Measurements from ENCODE around the gene DYRK1A. TPM values are rescaled to one million over a fixed set of nuclear protein-coding genes. Genes with fewer than 3 reads are reported as not detected.

The DYRK1A gene
- total and polyA plus RNA-seq, 2 of the 13 experiments (the other 11 are each of a cell fraction or from before 2014, with no cell fraction given): 24.6 to 34.2 TPM

DNA sequence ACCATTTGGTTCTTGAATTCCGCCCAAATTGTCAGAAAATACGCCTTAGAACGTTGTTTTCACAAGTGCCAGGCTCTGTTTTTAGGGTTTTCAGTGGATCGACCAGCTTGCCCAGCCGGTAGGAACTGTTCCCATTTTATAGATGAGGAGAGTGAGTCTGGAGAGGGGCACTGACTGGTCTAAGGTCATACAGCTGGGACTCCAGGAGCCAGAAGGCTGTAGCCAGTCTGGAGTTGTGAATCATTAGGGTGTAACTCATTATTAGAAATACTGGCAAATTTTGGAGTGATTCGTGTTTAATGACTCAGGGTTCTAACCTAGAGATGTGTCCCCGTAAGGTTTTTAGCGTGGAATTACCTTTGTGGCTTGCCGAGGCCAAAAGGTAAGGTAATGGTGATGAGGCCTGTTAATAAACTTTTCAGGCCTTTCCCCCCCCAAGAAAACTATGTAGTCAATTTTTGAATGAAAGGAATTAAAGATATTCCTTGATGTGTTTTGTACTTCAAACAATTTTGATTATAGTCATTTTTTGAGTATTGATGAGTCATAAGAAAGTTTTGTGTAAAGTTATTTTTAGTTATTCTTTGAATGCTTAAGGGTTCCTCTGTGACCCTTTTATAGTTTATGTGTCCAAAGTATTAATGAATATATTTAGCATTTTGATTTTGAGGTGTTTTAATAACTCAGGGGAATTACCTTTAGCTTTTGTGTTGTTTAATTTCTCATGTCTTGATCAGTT lies 2.1 kb downstream of the DYRK1A start:
- POLR2A ChIA-PET: no interaction called here
- intact Hi-C loops (cut with micrococcal nuclease; ENCODE audit: unreplicated experiment): loop anchor here (5.0 kb wide), 2 partner anchors 146 to 216 kb away; no protein-coding TSS in a partner anchor
- Histone ChIP-seq H3K9me3 (ENCODE audit: low read length) (no peaks in the 10 kb centered on the region), H3K36me3 (replicated peaks in 1 of 2; ENCODE audit: control insufficient read depth in 1 of 2, insufficient read depth in 2 of 2, low read length in 2 of 2) (no peaks in the 10 kb centered on the region), H2AFZ (ENCODE audit: low read length) (no peak overlapping the region), H3K79me2 (ENCODE audit: insufficient read depth, low read length) (peaks cover 72% of the 10 kb centered on the region), H3K27ac (ENCODE audit: extremely low read length, insufficient read depth, low read length) (peak overlapping the region; percentile 53), H3K27me3 (ENCODE audit: control insufficient read depth in 1 of 2, insufficient read depth in 2 of 2, low read length in 2 of 2) (no peaks in the 10 kb centered on the region; a peak in 1 of 5 replicates), H4K20me1 (ENCODE audit: insufficient read depth, low read length) (peaks cover 57% of the 10 kb centered on the region), H3K4me1 (ENCODE audit: insufficient read depth, low read length) (peaks cover 52% of the 10 kb centered on the region), H3K9ac (ENCODE audit: insufficient read depth, low read depth, low read length) (peak overlapping the region; percentile 100), H3K4me2 (ENCODE audit: low read depth, low read length) (peak overlapping the region; percentile 93), H3K4me3 (replicated peaks in 1 of 3; ENCODE audit: insufficient read depth in 1 of 3, low read depth in 2 of 3, low read length in 3 of 3) (peak overlapping the region; percentile 78 to 97 (median 92))
- CTCF ChIA-PET (ENCODE audit: low intra/inter-chr PET ratio, low total read pairs): no interaction called here
- in situ Hi-C loops (cut with HindIII; ENCODE audit: extremely low pct_ligation_motif_present, low pct_unique_long_range_greater_than_20kb): loop anchor here (5.0 kb wide), 1 partner anchor 101 kb away; the partner anchor contains the start of gene VPS26C
- no TSS peak for BruUV-seq (replicated peaks)
- ATAC-seq: no peak
- TF ChIP-seq ZNF569 (CRISPR knock-in tag; IDR thresholded peaks at IDR 0.05; ENCODE audit: borderline replicate concordance) (no peak), ZMYM3 (CRISPR knock-in tag; IDR thresholded peaks at IDR 0.05) (peak; percentile 98), PHF8 (CRISPR knock-in tag; IDR thresholded peaks at IDR 0.05) (0 out of 2 replicates have a peak, but pooled peaks have one; percentile 9), MED1 (CRISPR knock-in tag; IDR thresholded peaks at IDR 0.05) (0 out of 2 replicates have a peak, but pooled peaks have one; percentile 37), ZMYM2 (CRISPR knock-in tag; IDR thresholded peaks at IDR 0.05) (peak; percentile 64; the same call in 1 of the 2 replicates), HDAC2 (CRISPR knock-in tag; IDR thresholded peaks at IDR 0.05) (peak; percentile 27; the same call in 1 of the 2 replicates), CHD4 (IDR thresholded peaks at IDR 0.05; ENCODE audit: borderline replicate concordance, low read length) (peak; percentile 90; the same call in 1 of the 2 replicates), KDM1A (CRISPR knock-in tag; IDR thresholded peaks at IDR 0.05) (peak; percentile 91), RCOR2 (CRISPR knock-in tag; IDR thresholded peaks at IDR 0.05) (peak; percentile 59; the same call in 1 of the 2 replicates), ZFY (CRISPR knock-in tag; IDR thresholded peaks at IDR 0.05) (no peak), ADNP (CRISPR knock-in tag; IDR thresholded peaks at IDR 0.05) (peak; percentile 72; the same call in 1 of the 2 replicates), ZNF629 (CRISPR knock-in tag; conservative IDR thresholded peaks at IDR 0.05) (peak; percentile 99)
- TF ChIP-seq, protein P1, sequence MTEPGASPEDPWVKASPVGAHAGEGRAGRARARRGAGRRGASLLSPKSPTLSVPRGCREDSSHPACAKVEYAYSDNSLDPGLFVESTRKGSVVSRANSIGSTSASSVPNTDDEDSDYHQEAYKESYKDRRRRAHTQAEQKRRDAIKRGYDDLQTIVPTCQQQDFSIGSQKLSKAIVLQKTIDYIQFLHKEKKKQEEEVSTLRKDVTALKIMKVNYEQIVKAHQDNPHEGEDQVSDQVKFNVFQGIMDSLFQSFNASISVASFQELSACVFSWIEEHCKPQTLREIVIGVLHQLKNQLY (CRISPR knock-in tag; IDR thresholded peaks at IDR 0.05): no peak
- TF ChIP-seq, protein P2, sequence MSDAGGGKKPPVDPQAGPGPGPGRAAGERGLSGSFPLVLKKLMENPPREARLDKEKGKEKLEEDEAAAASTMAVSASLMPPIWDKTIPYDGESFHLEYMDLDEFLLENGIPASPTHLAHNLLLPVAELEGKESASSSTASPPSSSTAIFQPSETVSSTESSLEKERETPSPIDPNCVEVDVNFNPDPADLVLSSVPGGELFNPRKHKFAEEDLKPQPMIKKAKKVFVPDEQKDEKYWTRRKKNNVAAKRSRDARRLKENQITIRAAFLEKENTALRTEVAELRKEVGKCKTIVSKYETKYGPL (CRISPR knock-in tag; IDR thresholded peaks at IDR 0.05): 0 out of 2 replicates have a peak, but pooled peaks have one; percentile 31
- WGBS (ENCODE audit: low lambda C conversion rate): 3% methylated on average over 9 of the region's 9 CpGs
- DNase-seq (ENCODE audit: low spot score): no peak
- no peak for FAIRE-seq
